RKO (cell line): ENCODE data around the gene SLIT3.

Source experiments
- DNase-seq: peaks from one replicate; pipeline ENCODE4 v3.0.0-alpha.2; 2016; ENCODE audit warnings: low spot score

The SLIT3 gene

GRCh38 chr5:169300468-169301385, at the start of gene SLIT3:
Gene SLIT3, minus strand, starts transcription at chr5:169301139. Its CDS starts 430 bp downstream, at chr5:169300709.
- no peak for DNase-seq

- DNase-seq, result no peak
Measured at GRCh38 chr5:169350016-169350415, 49.1 kb upstream of the SLIT3 start.

DNA sequence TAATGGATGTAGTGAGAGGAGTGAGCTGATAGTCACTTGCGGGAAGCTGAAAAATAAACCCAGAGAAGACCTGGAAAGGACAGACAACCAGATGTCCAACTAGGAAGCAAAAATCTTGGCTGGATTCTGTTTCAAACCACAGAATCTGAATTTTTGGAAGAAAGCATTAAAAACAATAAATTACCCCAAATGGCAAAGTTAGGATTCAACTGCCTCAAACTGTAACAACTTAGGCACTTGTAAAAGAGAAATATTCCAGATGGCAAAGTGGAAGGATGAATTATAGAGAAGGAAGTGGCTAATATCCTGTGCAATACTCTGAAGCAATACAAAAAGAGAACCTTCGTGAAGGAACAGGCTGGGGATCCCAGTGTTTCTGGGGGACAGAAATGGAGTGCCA, 46.8 kb upstream of the SLIT3 start:
- no peak for DNase-seq

DNA sequence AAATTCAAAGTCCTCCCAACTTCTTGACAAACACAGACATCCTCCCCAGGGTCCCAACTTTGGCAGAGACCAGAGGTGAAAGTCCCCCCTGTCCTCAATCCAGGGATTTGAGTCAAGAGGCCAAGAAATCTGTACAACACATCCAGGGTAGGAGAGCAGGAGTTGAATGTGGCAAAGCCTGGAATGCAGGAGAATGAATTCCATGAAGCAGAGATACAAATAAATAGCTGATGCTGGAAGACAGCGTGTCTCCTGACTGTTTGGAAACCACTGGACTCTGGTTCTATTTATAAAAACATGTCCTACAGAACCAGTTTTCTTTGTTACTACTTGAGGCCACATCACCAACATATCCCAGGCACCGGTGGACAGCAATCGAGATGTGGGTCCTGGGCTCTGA, 43.7 kb upstream of the SLIT3 start:
- DNase-seq, result no peak

GRCh38 chr5:169343766-169344165, 42.8 kb upstream of the SLIT3 start:
- no peak for DNase-seq

DNA sequence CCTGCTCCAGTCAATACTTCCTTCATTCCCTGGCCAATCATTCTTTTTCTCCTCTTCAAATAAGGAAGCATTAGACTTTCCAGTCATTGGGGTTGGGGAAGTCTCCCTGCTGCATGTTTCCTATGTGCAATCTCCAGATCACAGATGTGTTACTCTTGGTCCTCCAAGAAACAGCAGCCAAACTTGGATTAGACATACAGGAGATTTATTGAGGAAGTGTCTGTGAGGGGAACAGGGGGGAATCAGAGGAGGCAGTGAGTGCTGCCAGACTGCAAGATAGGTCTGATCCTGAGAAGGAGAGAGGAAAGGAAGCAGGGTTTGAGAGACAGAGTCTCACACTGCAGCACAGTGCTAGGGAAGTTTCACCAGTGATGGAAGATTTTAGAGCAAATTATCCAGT, 40.6 kb upstream of the SLIT3 start:
- DNase-seq, result no peak

GRCh38 chr5:169339869-169340268, 38.9 kb upstream of the SLIT3 start:
- DNase-seq, result no peak

DNA sequence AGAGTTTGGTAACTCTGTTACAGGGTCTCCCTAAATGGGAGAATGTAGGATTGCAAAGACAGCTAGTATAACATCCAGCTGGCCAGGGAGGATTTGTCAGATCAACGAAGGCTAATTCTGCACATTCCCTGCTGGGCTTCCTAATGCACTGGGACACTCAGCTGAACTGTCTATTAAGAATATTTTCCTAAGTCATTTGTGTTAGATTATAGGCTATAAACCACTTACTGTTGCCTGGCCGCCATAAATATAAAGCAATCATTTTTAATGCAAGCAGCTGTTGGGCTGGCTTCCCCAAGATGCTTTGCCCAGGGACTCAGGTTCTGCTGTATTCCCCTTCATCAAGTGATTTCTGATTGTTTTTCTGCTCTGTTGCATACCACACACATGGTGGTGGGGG, 35.3 kb upstream of the SLIT3 start:
- DNase-seq, result no peak

- no peak for DNase-seq
Measured at GRCh38 chr5:169335806-169336205, 34.9 kb upstream of the SLIT3 start.

- no peak for DNase-seq
Measured at GRCh38 chr5:169333518-169333917, 32.6 kb upstream of the SLIT3 start.

GRCh38 chr5:169331292-169331852, 30.4 kb upstream of the SLIT3 start:
- DNase-seq, result no peak

DNA sequence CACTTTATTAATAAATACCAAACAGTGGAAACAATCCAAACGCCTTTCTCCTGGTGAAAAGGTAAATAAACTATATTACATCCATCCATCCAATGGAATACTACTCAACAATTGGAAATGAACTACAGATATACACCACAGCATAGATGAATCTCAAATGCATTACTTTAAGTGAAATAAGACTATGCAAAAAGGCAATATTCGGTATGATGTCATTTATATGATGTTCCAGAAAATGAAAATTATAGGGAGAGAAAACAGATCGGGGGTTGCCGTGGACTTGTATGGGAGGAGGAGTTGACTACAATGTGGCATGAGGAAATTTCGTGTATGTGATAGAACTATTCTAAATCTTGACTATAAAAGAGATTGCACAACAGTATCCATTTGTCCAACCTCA, 27.5 kb upstream of the SLIT3 start:
- DNase-seq, result no peak

DNA sequence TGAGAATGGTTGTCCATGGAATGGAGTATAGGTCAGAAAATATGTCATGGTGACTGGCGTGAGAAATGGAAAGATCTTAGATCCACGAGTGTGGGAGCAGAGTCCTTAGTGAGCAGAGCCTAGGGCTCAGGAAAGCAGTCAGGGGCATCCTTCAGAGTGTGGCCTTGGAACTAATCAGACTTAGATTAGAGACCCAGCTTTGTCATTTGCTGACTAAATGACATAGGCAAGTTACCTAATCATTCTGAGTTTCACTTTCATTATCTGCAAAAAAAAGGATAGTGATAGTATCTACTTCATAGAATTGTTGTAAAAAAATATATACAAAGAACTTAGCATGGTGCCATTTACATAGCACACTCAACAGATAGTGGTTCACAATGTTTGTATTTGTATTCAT, 24.3 kb upstream of the SLIT3 start:
- no peak for DNase-seq

DNA sequence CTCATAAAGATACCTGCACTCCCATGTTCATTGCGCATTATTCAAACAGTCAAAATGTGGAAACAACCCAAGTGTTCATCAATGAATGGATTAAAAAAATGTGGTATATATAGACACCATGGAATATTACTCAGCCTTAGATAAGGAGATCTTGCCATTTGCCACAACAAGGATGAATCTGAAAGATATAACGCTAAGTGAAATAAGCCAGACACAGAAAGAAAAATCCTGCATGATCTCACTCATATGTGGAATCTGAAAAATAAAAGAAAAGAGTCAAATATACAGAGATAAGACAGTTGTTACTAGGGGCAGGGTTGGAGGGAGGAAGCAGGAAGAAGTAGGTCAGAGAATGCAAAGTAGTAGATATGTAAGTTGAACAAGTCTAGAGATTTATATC, 17.6 kb upstream of the SLIT3 start:
- no peak for DNase-seq

- no peak for DNase-seq
Measured at GRCh38 chr5:169307646-169308045, 6.7 kb upstream of the SLIT3 start.

- DNase-seq, result no peak
Measured at GRCh38 chr5:169305366-169305765, 4.4 kb upstream of the SLIT3 start.

GRCh38 chr5:169304175-169304574, 3.2 kb upstream of the SLIT3 start:
- DNase-seq, result no peak

DNA sequence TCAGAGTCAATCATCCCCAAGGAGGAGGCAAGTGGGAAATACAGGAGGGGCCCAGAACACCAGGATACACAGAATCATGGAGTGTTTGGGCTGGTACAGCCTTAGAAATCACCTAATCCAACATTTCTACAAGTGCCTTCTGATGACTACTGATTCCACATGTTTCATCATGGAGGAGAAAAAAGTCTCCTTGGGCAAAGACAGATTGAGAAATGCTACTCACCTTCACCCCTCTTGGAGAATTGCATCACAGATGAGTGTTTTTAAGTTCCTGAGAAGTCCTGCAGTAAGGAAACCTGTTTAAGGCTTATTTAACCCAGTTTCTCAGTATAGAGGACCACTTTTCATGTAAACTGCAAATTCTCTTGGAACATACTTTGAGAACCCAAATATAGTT, 2.2 kb upstream of the SLIT3 start:
- no peak for DNase-seq

- DNase-seq, result peak; percentile 65
Measured at GRCh38 chr5:169302491-169303118, 1.7 kb upstream of the SLIT3 start.

- no peak for DNase-seq
Measured at GRCh38 chr5:169301986-169302385, 1.0 kb upstream of the SLIT3 start.

GRCh38 chr5:169301386-169301934, 521 bp upstream of the SLIT3 start:
- DNase-seq, result no peak

DNA sequence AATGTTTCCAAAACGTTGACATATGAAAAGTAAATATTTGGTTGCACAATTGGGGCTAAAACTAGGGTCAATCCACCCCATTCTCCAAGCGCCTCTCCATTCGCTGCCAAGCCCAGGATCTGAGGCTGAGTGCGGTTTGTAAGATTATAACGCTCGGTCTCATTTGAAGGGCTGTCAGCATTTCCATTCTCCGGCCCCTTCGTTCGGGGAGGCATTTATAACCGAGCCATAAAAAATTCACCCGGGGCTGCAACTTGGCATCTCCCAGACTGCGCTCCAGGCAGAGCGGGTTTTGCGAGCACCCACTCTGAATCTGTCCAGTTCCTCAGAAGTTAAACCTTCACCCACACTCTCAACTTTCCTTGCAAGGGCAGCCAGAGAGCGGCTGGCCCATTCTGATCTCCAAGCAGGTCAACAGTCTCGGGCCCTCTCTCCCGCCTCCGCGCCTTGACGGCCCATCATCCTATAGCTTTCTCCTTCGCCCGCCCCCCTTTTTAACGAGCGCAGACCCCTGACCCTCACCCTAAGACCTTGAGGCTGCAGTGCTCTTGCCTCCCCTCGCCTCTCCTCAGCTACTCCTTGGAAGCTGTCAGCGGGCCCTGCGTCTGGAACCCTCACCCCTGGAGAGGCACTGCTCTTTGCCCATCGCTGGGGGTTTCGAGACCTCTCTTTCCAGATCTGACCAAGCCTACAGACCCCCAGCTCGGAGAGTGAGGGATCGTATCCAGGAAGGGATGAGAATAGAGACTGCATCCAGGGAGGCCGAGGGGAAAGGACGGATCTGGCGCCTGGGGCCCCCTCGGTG, 1.1 kb downstream of the SLIT3 start:
- no peak for DNase-seq
